Cardiac fibroblast (primary cell): Measurements from ENCODE around the gene CCNL2.
A peak's percentile ranks its signal among the peaks of the same experiment; 100 is the strongest.
"Not testable (repeated sequence)": the region's sequence is repeated elsewhere in the genome, so short reads cannot be mapped to it uniquely, and the experiment has no call there.

Experiments
- DNase-seq, 2 donors: peaks; one replicate each; pipeline versions ENCODE4 v3.0.0 to v3.0.0-alpha.2; 2010; ENCODE audit warnings: low read depth in 2 of 2
- H3K4me3 ChIP-seq, 2 donors: replicated peaks in 1 of 2; 1 replicate in 1 of 2; 2 replicates in 1 of 2; pipeline ENCODE4 v1.5.1; 2011; ENCODE audit warnings: low read depth in 2 of 2, low read length in 2 of 2, mild to moderate bottlenecking in 2 of 2, moderate library complexity in 1 of 2
- CTCF ChIP-seq: IDR thresholded peaks from one replicate; pipeline ENCODE4 v1.5.1; 2011; ENCODE audit warnings: low read depth, mild to moderate bottlenecking, low read length, inconsistent platforms

The CCNL2 gene

GRCh38 chr1:1430992-1431844 lies 32.1 kb upstream of the CCNL2 start:
- no peak for DNase-seq
- TF ChIP-seq CTCF = no peak
- H3K4me3 ChIP-seq = no peak overlapping the region

- H3K4me3 ChIP-seq = no peak overlapping the region
- DNase-seq = peak; percentile 74 to 91
- TF ChIP-seq CTCF = peak; percentile 26
These were observed 31.2 kb upstream of the CCNL2 start for GRCh38 chr1:1430114-1430982.

GRCh38 chr1:1429671-1430073 lies 30.5 kb upstream of the CCNL2 start:
- peak; percentile 53 to 72 for DNase-seq
- no peak overlapping the region for H3K4me3 ChIP-seq
- no peak for TF ChIP-seq CTCF

GRCh38 chr1:1428967-1429366 lies 29.8 kb upstream of the CCNL2 start:
- not testable (repeated sequence) for H3K4me3 ChIP-seq, DNase-seq

GRCh38 chr1:1428174-1428573 lies 29.0 kb upstream of the CCNL2 start:
- H3K4me3 ChIP-seq = no peak overlapping the region
- TF ChIP-seq CTCF = no peak
- DNase-seq = no peak

- TF ChIP-seq CTCF = no peak
- H3K4me3 ChIP-seq = peak overlapping the region in 1 of 2 donors; percentile 33
- DNase-seq = no peak
These were observed 28.6 kb upstream of the CCNL2 start for GRCh38 chr1:1427820-1428148.

- no peak for DNase-seq
- H3K4me3 ChIP-seq = peak overlapping the region in 1 of 2 donors; percentile 33
- TF ChIP-seq CTCF = no peak
These were observed 28.1 kb upstream of the CCNL2 start for GRCh38 chr1:1427106-1427819.
